GM11168 (cell line): ENCODE measurements around the gene THEM5.
"Not testable (repeated sequence)": the region's sequence is repeated elsewhere in the genome, so short reads cannot be mapped to it uniquely, and the experiment has no call there.

Experiments
- in situ Hi-C: fragments of 300-500 bp; cut with MboI; formaldehyde crosslinking; loops from one replicate; pipeline ENCODE4 v1.12.0; 2022; ENCODE audit warnings: low sequenced_read_pairs; ENCODE audit not compliant: unreplicated experiment

The THEM5 gene

DNA sequence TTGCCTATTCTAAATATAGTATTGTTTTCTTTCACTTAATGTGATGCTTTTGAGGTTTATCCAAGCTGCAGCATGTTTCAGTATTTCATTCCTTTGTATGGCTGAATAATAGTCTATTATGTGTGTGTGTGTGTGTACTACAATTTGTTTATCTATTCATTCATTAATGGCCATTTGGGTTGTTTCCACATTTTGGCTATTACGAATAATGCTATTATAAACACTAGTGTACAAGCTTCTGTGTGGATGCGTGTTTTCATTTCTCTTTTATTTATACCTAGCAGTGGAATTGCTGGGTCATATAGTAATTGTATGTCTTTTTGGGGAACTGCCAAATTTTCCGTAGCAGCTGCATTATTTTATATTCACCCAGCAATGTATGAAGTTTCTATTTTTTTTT, 15.0 kb upstream of the THEM5 start:
- in situ Hi-C loops = no loop called here

DNA sequence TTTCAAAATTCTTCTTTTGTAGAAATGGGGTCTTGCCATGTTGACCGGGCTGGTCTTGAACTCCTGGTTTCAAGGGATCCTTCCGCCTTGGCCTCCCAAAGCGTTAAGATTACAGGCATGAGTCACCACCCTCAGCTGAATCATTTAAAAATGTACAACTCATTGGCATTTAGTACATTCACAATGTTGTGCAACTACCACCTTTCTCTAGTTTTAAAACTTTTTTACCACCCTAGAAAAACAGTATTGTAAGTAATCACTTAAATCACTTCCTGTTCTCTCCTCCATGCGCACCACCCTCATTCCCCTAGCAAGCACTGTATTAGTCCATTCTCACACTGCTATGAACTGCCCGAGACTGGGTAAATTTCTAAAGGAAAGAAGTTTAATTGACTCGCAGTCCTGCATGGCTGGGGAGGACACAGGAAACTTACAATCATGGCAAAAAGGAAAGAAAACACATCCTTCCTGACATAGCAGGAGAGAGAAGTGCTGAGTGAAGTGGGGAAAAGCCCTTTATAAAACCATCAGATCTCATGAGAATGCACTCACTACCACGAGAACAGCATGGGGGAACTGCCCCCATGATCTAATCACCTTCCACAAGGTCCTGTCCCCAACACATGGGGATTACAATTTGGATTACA, 14.4 kb upstream of the THEM5 start:
- in situ Hi-C loops = no loop called here

DNA sequence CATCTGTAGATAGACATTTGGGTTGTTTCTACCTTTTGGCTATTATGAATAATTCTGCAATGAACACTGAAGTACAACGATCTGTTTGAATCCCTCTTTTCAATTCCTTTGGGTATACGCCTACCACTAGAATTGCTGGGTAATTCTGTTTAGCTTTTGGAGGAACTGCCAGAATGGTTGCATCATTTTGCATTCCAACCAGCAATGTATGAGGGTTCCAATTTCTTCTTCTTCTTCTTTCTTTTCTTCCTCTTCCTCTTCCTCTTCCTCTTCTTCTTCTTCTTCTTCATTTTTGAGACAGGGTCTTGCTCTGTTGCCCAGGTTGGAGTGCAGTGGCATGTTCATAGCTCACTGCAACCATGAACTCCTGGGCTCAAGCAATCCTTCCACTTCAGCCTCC, 13.8 kb upstream of the THEM5 start:
- in situ Hi-C loops = no loop called here

DNA sequence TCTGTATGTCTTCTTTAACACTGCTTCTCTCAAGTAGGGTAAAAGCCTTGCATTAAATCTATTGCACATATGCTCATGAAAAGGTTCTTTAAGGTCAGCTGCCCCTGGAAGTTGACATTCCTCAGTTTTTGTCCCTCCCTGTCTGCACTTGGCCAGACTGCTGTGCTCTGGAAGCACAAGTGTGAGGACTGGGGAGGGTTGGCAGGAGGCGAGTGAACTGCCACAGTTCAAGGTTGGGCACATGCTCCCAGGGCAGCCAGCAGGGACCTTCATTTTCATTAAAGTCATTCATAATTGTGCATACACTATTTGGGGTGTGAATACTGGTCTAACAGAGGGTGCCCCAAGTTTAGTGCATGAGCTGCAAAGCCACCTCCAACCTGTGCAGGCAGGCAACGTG, 10.9 kb upstream of the THEM5 start:
- in situ Hi-C loops = no loop called here

- in situ Hi-C loops = no loop called here
Observed at GRCh38 chr1:151862604-151863003, 9.1 kb upstream of the THEM5 start.

- in situ Hi-C loops = no loop called here
Observed at GRCh38 chr1:151860504-151861187, 7.1 kb upstream of the THEM5 start.

DNA sequence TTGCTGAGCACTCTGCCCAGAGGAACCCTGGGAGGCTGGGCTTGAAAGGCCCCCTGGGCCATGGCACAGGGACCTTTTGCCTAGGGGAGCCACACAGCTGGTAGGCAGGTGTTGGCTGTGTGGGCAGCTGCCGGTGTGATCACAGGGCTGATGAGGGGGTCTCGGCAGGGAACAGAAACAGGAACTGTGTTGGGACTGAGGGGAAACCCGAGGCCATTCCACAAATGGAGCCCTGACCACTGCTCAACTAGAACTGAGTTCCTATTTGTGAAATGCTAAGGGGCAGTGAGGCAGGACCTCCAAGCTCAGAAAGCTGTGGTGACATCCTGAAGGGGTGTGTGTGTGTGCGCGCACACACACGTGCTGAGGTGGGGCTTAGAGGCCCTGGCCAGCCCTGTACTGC, 6.4 kb upstream of the THEM5 start:
- in situ Hi-C loops = no loop called here

- in situ Hi-C loops = no loop called here
Observed at GRCh38 chr1:151858886-151859665, 5.6 kb upstream of the THEM5 start.

DNA sequence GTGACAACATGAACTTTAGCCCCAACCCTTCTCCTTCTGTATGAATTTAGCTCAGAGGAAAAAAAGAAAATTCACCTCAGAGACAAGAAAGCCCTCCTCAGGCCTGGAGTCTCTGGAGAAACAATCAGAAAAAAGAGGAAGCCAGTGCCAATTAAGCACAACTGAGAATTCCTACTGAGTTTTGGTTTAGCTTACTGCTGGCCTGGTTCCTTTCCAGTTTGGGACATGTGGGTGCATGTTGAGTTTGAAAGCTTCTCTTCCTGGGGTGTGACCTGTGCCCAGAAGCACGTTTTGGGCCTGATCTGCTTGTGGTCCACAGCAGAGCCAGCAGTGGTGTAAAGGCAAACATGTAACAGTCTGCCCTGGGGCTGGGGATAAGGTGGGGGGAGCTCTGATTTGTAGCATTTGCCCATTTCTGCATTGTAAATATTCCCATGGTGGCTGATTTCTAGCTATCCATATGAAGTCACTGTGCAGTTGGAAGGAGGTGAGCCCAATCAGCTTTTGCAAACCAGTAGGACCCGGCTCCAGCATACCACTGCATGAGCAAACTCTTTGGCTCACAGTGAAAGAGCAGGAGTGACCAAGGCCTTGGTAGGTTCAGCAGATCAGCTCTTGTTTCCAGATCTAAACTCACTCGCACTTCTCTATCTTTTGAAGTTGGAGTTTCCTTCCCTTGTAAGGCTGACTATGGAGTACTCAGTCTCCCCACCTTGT, 4.7 kb upstream of the THEM5 start:
- in situ Hi-C loops = no loop called here

DNA sequence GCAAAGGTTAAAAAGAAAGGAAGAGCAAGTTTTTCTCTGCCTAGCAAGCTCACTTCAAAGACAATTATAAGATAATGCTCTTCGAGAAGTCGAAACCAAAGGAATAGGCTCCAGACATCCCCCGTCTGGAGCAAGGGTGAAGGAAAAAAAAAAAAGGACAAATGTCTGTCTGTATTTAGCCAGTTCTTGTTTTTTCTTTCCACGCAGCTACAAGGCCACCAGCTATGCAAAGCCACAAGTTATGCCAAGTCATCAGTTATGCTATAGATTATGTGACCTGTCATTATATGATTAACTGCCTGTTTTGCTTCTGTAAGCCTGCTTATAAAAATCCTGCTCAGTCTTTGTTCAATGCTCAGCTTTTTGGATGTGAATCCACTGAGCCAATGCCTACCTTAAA, 2.4 kb upstream of the THEM5 start:
- in situ Hi-C loops = no loop called here

DNA sequence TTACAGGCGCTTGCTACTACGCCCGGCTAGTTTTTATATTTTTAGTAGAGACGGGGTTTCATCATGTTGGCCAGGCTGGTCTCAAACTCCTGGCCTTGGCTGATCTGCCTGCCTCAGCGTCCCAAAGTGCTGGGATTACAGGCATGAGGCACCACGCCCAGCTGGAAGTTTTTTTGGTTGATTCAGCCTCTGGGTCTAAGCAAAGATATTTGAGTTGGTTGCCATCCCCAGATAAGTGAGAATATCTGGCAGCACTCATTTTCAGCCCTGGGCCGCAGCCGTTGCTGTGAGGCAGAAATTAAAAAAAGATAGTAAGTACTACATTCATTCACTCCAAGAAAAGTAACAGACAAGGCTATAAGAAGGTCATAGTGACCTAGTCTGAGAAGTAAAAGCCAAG, 2.0 kb upstream of the THEM5 start:
- in situ Hi-C loops = not testable (repeated sequence)

DNA sequence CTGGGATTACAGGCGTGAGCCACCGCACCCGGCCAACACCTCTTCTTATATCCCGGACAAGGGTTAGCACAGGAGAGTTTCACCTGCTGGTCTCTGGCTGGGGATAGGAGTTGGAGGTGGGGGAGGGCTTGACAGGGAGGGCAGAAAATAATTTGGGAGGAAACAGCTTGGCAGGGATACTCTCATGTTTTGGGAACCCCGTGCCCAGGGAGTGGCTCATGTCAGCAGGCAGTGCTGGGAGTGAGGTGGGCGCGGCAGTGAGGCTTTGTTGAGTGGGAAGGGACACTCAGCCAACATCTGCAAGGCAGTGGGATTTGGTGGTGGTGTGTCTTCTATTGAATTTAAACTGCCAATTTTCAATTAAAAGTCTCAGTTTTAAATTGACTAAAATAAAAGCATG, 1.1 kb upstream of the THEM5 start:
- in situ Hi-C loops = no loop called here

GRCh38 chr1:151852733-151853132, 779 bp downstream of the THEM5 start:
- in situ Hi-C loops = no loop called here

- in situ Hi-C loops = no loop called here
Observed at GRCh38 chr1:151851886-151852285, 1.6 kb downstream of the THEM5 start.

- in situ Hi-C loops = no loop called here
Observed at GRCh38 chr1:151849871-151850270, 3.6 kb downstream of the THEM5 start.

GRCh38 chr1:151849126-151849525, 4.4 kb downstream of the THEM5 start:
- in situ Hi-C loops = no loop called here

- in situ Hi-C loops = no loop called here
Observed at GRCh38 chr1:151847867-151848596, 5.5 kb downstream of the THEM5 start.

- in situ Hi-C loops = no loop called here
Observed at GRCh38 chr1:151846686-151847237, 6.8 kb downstream of the THEM5 start.

- in situ Hi-C loops = no loop called here
Observed at GRCh38 chr1:151846062-151846568, 7.4 kb downstream of the THEM5 start.

- in situ Hi-C loops = no loop called here
Observed at GRCh38 chr1:151843398-151843797, 10.1 kb downstream of the THEM5 start.
